IPS DF 6.9 (cell line): ENCODE data around the gene DCDC2C.
A peak's percentile ranks its signal among the peaks of the same experiment; 100 is the strongest.

Experiments
- DNase-seq: peaks from one replicate; pipeline ENCODE4 v3.0.0-alpha.2; 2013; ENCODE audit warnings: low read depth, low spot score
- H3K27ac ChIP-seq: one replicate; pipeline ENCODE4 v1.5.1; 2013; ENCODE audit warnings: low read length, control low read depth
- H3K27me3 ChIP-seq: 2 replicates; pipeline ENCODE4 v1.6.1; 2013; ENCODE audit warnings: mild to moderate bottlenecking, low read length; ENCODE audit not compliant: control insufficient read depth, insufficient read depth
- H3K36me3 ChIP-seq: 2 replicates; pipeline ENCODE4 v1.6.1; 2013; ENCODE audit warnings: low read length; ENCODE audit not compliant: control insufficient read depth, insufficient read depth
- H3K4me1 ChIP-seq: 2 replicates; pipeline ENCODE4 v1.6.1; 2013; ENCODE audit warnings: low read length; ENCODE audit not compliant: control insufficient read depth, insufficient read depth
- H3K4me3 ChIP-seq: 2 replicates; pipeline ENCODE4 v1.5.1; 2013; ENCODE audit warnings: mild to moderate bottlenecking, low read length
- H3K9me3 ChIP-seq: 2 replicates; pipeline ENCODE4 v1.6.1; 2013; ENCODE audit warnings: low read length, inconsistent platforms; ENCODE audit not compliant: control insufficient read depth, insufficient read depth
- WGBS: extraction: QIAGEN DNeasy Blood & Tissue Kit; methylation state at CpG from one replicate; pipeline ENCODE4 v1.1.7; 2013; ENCODE audit warnings: mixed read lengths, missing lambda C conversion rate; ENCODE audit not compliant: insufficient read length, insufficient coverage; 5-methylcytosine and 5-hydroxymethylcytosine counted together

The DCDC2C gene

GRCh38 chr2:3689998-3690748 lies 13.2 kb upstream of the DCDC2C start:
- no peaks in the 10 kb centered on the region for H3K27me3 ChIP-seq
- H3K4me1 ChIP-seq: no peaks in the 10 kb centered on the region
- H3K4me3 ChIP-seq: no peak overlapping the region
- H3K9me3 ChIP-seq: no peaks in the 10 kb centered on the region
- H3K36me3 ChIP-seq: no peaks in the 10 kb centered on the region
- DNase-seq: no peak
- H3K27ac ChIP-seq: no peak overlapping the region

- Histone ChIP-seq H3K36me3 (no peaks in the 10 kb centered on the region), H3K27ac (no peak overlapping the region), H3K9me3 (no peaks in the 10 kb centered on the region), H3K4me1 (no peaks in the 10 kb centered on the region), H3K27me3 (no peaks in the 10 kb centered on the region), H3K4me3 (no peak overlapping the region)
- no peak for DNase-seq
Observed at GRCh38 chr2:3692375-3692774, 11.0 kb upstream of the DCDC2C start.

DNA sequence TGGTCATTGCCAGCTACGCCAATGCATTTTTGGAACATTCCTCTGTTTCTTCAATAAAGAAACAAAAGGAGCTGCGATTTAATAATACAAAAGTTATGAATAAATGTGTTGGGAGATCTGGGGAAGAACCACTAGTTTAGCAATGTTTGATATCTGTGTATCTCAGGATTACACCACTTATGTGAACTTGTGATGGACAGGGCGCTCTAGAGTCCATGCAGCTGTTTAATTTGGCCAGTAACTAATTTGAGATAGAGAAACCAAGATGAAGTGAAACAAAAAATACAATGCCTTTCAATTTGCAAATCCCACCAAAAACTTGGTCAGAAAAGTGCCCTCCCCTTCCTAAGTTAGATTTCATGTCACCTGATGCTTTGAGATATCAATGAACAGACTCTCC lies 6.8 kb upstream of the DCDC2C start:
- no peak for DNase-seq
- no peaks in the 10 kb centered on the region for H3K4me1 ChIP-seq
- no peak overlapping the region for H3K4me3 ChIP-seq
- H3K9me3 ChIP-seq: no peaks in the 10 kb centered on the region
- no peaks in the 10 kb centered on the region for H3K36me3 ChIP-seq
- no peaks in the 10 kb centered on the region for H3K27me3 ChIP-seq
- WGBS: no CpG with 5 or more reads among the region's 3 CpGs
- no peak overlapping the region for H3K27ac ChIP-seq

GRCh38 chr2:3701071-3701470 lies 2.3 kb upstream of the DCDC2C start:
- DNase-seq: no peak
- Histone ChIP-seq H3K36me3 (no peaks in the 10 kb centered on the region; the same call in 1 of the 2 replicates), H3K27ac (no peak overlapping the region), H3K27me3 (peaks cover 3% of the 10 kb centered on the region; the same call in 1 of the 2 replicates), H3K4me1 (peaks cover 6% of the 10 kb centered on the region), H3K4me3 (no peak overlapping the region), H3K9me3 (no peaks in the 10 kb centered on the region)
- no CpG with 5 or more reads among the region's 5 CpGs for WGBS

DNA sequence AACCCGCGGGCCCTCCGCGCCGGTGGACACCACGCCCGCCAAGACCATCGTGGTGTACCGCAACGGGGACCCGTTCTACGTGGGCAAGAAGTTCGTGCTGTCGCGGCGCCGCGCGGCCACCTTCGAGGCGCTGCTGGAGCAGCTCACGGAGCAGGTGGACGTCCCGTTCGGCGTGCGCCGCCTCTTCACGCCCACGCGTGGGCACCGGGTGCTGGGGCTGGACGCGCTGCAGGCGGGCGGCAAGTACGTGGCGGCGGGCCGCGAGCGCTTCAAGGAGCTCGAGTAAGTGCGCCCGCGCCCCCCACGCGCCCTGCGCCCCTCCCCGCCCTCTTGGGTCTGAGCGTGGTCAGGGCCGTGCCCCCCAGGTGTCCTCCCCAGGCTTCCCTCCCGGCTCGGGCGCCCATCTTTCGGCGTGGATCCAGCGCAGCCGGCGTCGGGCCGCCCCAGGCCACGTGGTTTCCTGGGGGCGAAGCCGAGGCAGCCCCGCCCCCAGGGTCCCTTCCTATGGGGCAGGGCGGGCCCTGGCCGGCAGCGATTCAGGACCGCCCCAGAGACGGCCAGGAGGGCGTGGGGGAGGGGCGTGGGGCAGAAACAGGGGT lies 481 bp downstream of the DCDC2C start:
- Histone ChIP-seq H3K4me1 (peaks cover 6% of the 10 kb centered on the region), H3K27ac (no peak overlapping the region), H3K9me3 (no peaks in the 10 kb centered on the region), H3K27me3 (peaks cover 3% of the 10 kb centered on the region; the same call in 1 of the 2 replicates), H3K36me3 (no peaks in the 10 kb centered on the region; the same call in 1 of the 2 replicates), H3K4me3 (peak overlapping the region; percentile 47; the same call in 1 of the 2 replicates)
- WGBS: no CpG with 5 or more reads among the region's 73 CpGs
- no peak for DNase-seq

DNA sequence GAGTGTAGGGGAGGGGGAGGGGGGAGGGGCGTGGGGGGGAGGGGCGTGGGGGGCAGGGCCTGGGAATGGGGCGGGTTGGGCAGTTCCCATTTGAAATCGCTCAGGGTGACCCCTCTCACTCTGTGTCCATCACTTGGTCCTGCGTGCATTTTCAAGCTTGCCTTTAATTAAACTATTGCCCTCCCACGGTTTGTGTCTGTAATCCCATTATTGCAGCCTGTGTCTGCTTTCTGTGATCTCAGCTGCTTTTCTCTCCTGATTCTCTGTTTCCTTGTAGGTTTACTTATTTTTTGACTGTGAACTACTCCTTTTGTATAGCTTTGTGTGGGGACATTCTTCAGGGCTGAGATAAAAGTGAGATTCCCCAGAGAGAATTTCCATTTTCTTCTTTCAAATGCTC lies 1.3 kb downstream of the DCDC2C start:
- H3K9me3 ChIP-seq: no peaks in the 10 kb centered on the region
- no peak overlapping the region for H3K4me3 ChIP-seq
- no CpG with 5 or more reads among the region's 6 CpGs for WGBS
- peaks cover 3% of the 10 kb centered on the region; the same call in 1 of the 2 replicates for H3K27me3 ChIP-seq
- no peak for DNase-seq
- no peaks in the 10 kb centered on the region; the same call in 1 of the 2 replicates for H3K36me3 ChIP-seq
- H3K27ac ChIP-seq: no peak overlapping the region
- H3K4me1 ChIP-seq: peaks cover 6% of the 10 kb centered on the region

DNA sequence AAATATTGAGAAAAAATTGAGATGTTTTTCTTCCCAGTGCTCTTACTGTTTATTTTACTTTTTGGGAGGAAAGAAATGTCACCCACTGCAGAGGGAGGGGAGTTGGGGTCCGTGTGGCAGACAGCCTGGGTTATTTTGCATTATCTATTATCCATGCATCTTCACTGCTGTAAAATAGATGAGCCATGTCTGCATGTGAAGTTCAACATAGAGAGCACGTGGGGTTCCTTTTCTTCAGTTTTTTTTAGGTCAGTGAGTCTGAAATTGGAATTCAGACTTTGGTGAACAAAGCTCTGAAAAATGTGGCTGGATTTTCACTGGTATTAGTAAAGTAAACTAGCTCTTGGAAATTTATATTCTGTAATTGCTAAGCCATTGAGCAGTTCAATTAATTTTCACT lies 2.4 kb downstream of the DCDC2C start:
- Histone ChIP-seq H3K9me3 (no peaks in the 10 kb centered on the region), H3K27me3 (peaks cover 3% of the 10 kb centered on the region; the same call in 1 of the 2 replicates), H3K4me1 (peaks cover 6% of the 10 kb centered on the region), H3K27ac (no peak overlapping the region), H3K36me3 (no peaks in the 10 kb centered on the region; the same call in 1 of the 2 replicates), H3K4me3 (no peak overlapping the region)
- WGBS: no CpG with 5 or more reads among the region's 2 CpGs
- no peak for DNase-seq

DNA sequence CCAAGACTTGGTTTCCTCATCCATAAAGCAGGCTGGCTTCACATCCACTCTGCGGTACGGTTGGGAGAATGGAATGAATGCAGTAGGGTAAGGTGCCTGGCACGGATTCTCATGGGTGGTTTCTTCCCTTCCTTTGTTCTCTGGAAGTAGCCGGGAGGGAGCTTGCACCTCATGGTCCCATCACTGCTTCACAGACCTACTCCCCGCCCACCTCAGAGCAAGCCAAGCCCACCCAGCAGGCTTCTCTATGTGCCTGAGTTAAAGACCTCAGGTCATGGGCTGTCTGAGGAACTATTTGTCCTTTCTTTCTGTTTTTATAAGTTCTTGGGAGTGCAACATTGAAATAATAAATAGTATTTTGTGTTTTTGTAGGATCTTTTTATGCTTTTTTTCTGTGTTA lies 3.5 kb downstream of the DCDC2C start:
- Histone ChIP-seq H3K4me1 (peaks cover 6% of the 10 kb centered on the region), H3K27me3 (peaks cover 3% of the 10 kb centered on the region; the same call in 1 of the 2 replicates)
- WGBS: no CpG with 5 or more reads among the region's 5 CpGs

DNA sequence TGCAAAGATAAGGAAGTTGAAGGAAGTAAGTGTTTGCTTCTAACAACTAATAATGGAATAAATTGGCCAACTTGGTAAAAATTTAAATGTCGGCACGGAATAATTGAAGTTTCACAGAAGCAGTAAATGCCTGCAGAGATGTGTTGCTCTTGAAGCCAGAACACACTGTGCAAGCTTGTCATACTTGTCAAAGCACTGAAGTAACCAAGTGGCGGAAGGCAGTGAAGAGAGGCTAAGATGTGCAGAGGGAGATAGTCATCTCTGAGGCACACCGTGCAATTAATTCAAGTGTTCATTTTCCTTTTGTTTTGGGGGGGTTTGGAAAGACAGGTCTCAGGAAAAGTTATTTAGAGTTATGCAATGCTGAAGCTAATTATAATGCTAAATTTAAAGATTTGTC lies 5.2 kb downstream of the DCDC2C start:
- Histone ChIP-seq H3K27ac (no peak overlapping the region), H3K27me3 (peaks cover 2% of the 10 kb centered on the region), H3K36me3 (no peaks in the 10 kb centered on the region; the same call in 1 of the 2 replicates), H3K4me3 (no peak overlapping the region), H3K9me3 (no peaks in the 10 kb centered on the region), H3K4me1 (peaks cover 3% of the 10 kb centered on the region; the same call in 1 of the 2 replicates)
- WGBS: no CpG with 5 or more reads among the region's 4 CpGs
- no peak for DNase-seq

More for the DNA sequence above, 3.5 kb downstream of the DCDC2C start:
- H3K4me3 ChIP-seq: no peak overlapping the region
- H3K36me3 ChIP-seq: no peaks in the 10 kb centered on the region; the same call in 1 of the 2 replicates
- H3K27ac ChIP-seq: no peak overlapping the region
- no peaks in the 10 kb centered on the region for H3K9me3 ChIP-seq
- DNase-seq: no peak

DNA sequence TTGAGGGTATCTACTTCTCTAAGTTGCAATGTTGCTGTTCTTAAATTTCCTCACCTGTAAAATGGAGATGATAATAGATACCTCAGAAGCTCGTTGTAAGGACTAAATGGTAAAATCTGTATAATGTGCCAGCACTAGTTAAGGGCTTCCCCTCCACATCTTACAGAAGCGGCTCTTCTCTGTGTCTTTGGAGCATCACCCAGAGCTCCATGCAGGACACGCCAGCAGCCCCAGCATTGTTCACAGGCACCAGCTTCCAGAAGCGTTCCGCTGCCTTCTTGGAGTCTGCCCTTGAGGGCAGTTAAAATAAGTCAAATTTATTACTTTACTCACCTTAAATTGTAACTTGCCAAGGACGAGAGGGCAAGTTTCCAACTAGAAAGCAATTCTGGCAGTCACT lies 5.8 kb downstream of the DCDC2C start:
- no CpG with 5 or more reads among the region's 6 CpGs for WGBS
- peaks cover 2% of the 10 kb centered on the region; the same call in 1 of the 2 replicates for H3K27me3 ChIP-seq
- DNase-seq: no peak
- H3K4me1 ChIP-seq: no peaks in the 10 kb centered on the region
- H3K9me3 ChIP-seq: no peaks in the 10 kb centered on the region
- no peaks in the 10 kb centered on the region for H3K36me3 ChIP-seq
- no peak overlapping the region for H3K4me3 ChIP-seq
- H3K27ac ChIP-seq: no peak overlapping the region
